GM19023 (cell line): Measurements from ENCODE around the gene SEC23A.

Experiments used
- ATAC-seq: cut with Tn5 transposase; IDR thresholded peaks from one replicate; pipeline ENCODE4 v1.9.1; 2021; ENCODE audit warnings: mild to moderate bottlenecking, moderate library complexity; ENCODE audit not compliant: unreplicated experiment

Gene SEC23A

DNA sequence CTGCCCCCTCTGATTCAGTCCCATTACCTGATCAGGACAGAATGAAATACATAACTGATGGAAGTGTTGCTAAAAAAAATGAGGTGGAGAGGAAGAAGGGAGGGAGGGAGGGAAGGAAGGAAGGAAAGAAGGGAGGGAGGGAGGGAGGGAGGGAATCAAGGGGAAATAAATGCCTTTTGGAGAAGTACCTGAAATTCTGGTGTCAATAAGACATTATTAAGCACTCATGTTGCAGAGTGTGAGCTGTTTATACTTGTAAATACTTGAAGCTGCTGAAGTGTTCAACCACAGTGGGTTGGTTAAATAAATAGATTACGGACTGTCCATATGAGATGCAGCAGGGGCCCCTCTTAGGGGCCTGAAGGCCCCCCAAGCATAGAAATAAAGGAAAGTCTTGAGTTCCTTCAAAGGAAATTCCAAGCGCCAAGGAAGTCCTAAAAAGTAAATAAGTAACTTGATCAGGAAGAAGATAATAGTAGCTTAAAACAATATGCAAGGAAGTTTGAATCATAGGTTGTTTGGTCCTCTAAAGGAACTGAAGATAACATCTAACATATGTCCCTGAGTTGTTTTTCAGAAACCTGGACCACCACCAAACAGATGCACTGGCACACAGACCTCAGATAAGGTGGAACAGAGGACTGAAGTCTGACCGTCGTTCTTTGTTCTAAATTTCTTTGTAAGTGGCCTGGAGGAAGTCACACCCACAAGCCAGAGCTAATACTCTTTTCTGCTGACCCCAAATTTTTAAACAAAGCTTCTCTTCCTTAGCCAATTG lies 110.8 kb downstream of the SEC23A start:
- ATAC-seq = no peak

DNA sequence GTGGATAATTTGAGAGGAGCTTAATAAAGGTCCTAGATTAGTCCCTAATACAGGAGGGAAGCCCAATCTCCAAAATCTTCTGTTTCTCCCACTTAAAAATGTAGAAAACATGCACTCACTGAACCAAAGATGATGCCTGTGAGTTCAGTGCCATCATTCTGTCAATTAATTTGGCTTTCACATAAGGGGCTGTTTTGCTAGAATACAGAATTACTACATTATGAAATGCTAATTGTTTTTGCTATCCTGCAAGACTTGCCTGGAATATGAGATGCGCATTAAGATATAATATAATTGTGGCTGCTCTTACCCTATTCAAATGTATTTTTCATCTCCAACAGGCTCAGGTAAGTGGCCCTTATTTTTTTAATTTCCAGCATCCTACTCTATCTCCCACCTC lies 111.7 kb downstream of the SEC23A start:
- ATAC-seq = no peak

DNA sequence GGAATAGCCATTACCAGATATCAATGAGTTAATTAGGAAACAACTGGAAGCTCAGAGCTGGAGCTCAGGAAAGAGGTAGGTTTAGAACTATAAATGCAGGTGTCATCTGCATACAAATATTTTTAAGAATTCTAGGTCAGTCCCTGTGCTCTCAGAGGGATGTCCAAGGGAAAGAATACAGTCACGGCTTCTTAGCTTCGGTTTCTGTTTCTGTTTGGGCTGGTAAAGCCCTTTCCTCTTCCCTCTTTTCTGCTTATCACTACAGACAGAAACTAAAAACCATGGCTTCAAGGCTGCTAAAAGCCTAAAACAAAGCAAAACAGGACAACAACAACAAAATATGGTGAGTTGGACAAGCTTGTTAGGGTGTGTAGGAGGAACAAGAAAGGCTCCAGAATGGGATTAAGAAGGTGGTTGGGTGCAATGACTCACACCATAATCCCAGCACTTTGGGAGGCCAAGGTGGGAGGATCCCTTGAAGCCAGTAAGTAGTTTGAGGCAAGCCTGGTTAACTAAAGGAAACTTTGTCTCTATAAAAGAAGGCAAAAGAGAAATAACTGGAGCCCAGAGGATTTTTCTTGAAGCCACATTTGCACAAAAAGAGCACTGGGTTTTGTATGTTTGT lies 113.0 kb downstream of the SEC23A start:
- ATAC-seq = peak; percentile 94

DNA sequence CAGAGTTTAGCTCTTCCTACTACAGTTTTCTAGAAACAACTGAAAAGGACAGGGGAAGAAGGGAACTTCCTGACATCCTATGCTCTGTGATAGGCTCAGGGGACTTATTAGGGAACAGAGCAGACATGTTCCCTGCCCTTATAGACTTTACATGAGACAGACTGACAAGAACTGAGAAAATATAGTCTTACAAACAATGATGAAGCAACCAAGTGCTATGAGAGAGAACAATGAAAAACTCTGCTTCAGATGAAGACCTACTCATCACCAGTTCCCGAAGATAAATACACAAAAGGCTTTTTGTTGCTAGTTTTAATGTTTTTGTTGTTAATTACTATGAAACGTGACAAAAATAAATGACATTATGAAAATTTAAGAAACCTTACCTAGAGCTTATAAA lies 115.3 kb downstream of the SEC23A start:
- no peak for ATAC-seq

DNA sequence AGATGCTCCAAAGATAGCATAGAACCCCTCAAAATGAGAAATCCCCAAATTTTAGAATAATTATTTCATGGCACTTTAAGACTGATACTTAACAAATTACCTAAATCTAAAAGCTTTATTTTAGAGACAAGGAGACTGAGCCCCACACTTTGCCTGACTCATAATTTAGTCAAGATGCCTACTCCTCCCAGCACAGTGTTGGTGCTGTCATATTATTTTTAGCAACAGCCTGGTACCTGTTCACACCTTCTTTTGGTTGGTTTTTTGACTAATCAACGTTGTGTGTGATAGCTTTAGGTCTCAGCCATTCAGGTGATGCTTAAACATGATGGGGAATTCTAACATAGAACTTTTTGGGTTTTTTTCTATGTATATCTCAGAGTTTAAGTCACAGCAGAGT lies 120.2 kb downstream of the SEC23A start:
- no peak for ATAC-seq

DNA sequence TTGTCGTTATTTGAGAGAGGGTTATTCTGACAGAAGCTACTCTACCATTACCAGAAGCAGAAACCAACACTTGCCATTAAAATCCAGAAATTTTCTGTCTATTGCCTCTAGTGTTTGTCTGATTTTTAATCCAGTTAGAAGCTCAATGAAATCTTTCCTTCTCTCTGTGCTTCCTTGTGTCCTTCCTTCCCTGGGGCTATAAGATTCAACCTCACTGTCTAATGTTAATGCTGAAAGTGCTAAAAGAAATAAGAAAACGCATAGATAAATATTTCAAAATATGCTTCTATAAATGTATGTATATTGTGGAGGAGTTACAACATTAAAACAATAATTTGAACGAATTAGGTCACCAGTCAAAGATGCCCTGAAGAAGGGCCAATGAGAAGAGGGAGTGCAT lies 120.8 kb downstream of the SEC23A start:
- ATAC-seq = no peak
